ENCODE data around the gene MARVELD2.
"Not testable (repeated sequence)": the region's sequence is repeated elsewhere in the genome, so short reads cannot be mapped to it uniquely, and the experiment has no call there.

Gene MARVELD2

GRCh38 chr5:69414885-69415583 is at the start of gene MARVELD2:
Gene MARVELD2, plus strand, starts transcription at chr5:69415116. Its CDS starts 4,270 bp downstream, at chr5:69419386.
- DNase-seq (ENCODE audit: low read depth, low spot score): no peak

GRCh38 chr5:69367697-69368279 is 47.1 kb upstream of the MARVELD2 start:
- DNase-seq (ENCODE audit: low read depth, low spot score): no peak

GRCh38 chr5:69368458-69369339 is 46.2 kb upstream of the MARVELD2 start:
- peak; percentile 10 for DNase-seq (ENCODE audit: low read depth, low spot score)

GRCh38 chr5:69369340-69370121 is 45.4 kb upstream of the MARVELD2 start, which contains the start of the genes AK6, RAD17 and TAF9:
Gene AK6, minus strand, starts transcription at chr5:69369520. Its CDS starts 30 bp downstream, at chr5:69369490.
Gene RAD17, plus strand, starts transcription at chr5:69369818. Its CDS starts 2,391 bp downstream, at chr5:69372209.
Gene TAF9, minus strand, starts transcription at chr5:69369520. Its CDS starts 3,783 bp downstream, at chr5:69365737.
- DNase-seq (ENCODE audit: low read depth, low spot score): peak; percentile 85

GRCh38 chr5:69370335-69370734 is 44.6 kb upstream of the MARVELD2 start:
- DNase-seq (ENCODE audit: low read depth, low spot score): not testable (repeated sequence)

- no peak for DNase-seq (ENCODE audit: low read depth, low spot score)
Measured at GRCh38 chr5:69372394-69372793, 42.5 kb upstream of the MARVELD2 start.

GRCh38 chr5:69374911-69375446 is 39.9 kb upstream of the MARVELD2 start:
- no peak for DNase-seq (ENCODE audit: low read depth, low spot score)

GRCh38 chr5:69378376-69378775 is 36.5 kb upstream of the MARVELD2 start:
- no peak for DNase-seq (ENCODE audit: low read depth, low spot score)

- DNase-seq (ENCODE audit: low read depth, low spot score): no peak
Measured at GRCh38 chr5:69404659-69405330, 10.1 kb upstream of the MARVELD2 start.

GRCh38 chr5:69415584-69415958 is 655 bp downstream of the MARVELD2 start:
- no peak for DNase-seq (ENCODE audit: low read depth, low spot score)

- DNase-seq (ENCODE audit: low read depth, low spot score): no peak
Measured at GRCh38 chr5:69416180-69416579, 1.3 kb downstream of the MARVELD2 start.

GRCh38 chr5:69416699-69417098 is 1.8 kb downstream of the MARVELD2 start:
- no peak for DNase-seq (ENCODE audit: low read depth, low spot score)

- no peak for DNase-seq (ENCODE audit: low read depth, low spot score)
Measured at GRCh38 chr5:69418554-69418953, 3.6 kb downstream of the MARVELD2 start.

- no peak for DNase-seq (ENCODE audit: low read depth, low spot score)
Measured at GRCh38 chr5:69431424-69432303, 16.7 kb downstream of the MARVELD2 start.

GRCh38 chr5:69432412-69433206 is 17.7 kb downstream of the MARVELD2 start:
- DNase-seq (ENCODE audit: low read depth, low spot score): no peak

GRCh38 chr5:69435276-69435884 is 20.5 kb downstream of the MARVELD2 start:
- DNase-seq (ENCODE audit: low read depth, low spot score): not testable (repeated sequence)

- DNase-seq (ENCODE audit: low read depth, low spot score): no peak
Measured at GRCh38 chr5:69444127-69444754, 29.3 kb downstream of the MARVELD2 start.

GRCh38 chr5:69449511-69449910 is 34.6 kb downstream of the MARVELD2 start:
- no peak for DNase-seq (ENCODE audit: low read depth, low spot score)
